Esophagus squamous epithelium (tissue), 4 donors: ENCODE measurements around the gene PHF2.

Experiments
- CTCF ChIP-seq, 6 experiments: fragments of 450-650 bp in 4 of 6; fragments of 200-600 bp in 2 of 6; sonication (generic) in 2 of 6; IDR thresholded peaks; one replicate each; pipeline ENCODE4 v1.5.1; 2016 to 2019; ENCODE audit warnings: antibody characterized with exemption in 6 of 6, mild to moderate bottlenecking in 4 of 6, moderate library complexity in 4 of 6
- POLR2A ChIP-seq, 4 donors: fragments of 450-650 bp; IDR thresholded peaks; one replicate each; pipeline ENCODE4 v1.6.1; 2017; ENCODE audit warnings: antibody characterized with exemption in 4 of 4, mild to moderate bottlenecking in 4 of 4, moderate library complexity in 3 of 4

DNA sequence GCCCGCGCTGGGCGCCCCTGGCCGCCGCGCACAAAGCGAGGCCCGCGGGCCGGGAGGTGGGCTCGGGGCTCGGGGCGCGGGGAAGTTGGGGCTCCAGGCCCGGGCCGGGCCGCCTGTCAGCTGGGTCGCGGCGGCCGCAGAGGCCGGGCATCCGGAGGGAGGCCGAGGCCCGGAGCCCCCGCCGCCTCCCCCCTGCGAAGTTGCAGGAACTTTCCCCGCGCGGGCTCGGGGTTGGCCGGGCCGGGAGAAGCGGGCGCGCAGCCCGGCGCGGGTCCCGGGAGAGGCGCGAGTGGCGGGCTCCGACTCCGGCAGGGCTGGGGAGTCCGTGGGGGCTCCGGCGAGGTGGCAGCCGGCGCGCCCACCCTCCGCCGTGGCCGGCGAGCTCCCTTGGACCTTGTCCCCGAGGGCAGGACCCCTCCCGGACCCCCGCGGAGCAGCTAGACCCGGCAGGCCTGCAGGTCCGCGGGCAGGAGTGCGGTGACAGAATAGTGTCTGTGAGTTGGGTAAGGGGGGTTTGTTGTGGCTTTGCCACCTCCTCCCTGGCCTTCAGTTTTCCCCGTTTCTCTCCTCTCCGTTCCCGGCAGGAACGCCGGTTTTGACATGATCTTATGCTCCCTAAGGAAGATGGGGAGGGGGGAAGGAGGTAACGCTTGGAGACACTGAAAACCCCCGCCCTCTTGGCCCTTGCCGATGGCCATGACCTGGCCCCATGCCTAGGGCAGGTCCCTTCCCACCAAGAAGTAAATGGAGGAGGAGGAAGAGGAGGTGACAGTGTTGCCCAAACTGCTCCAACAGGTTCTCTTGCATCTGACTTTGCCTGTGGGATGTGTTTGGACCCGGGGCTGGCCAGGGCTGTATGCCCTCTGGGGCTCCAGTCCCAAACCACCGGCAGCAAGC lies 942 bp downstream of the PHF2 start:
- TF ChIP-seq CTCF (IDR thresholded peaks at IDR 0.05) (no peak), POLR2A (IDR thresholded peaks at IDR 0.05) (no peak)
